PC-9 (cell line): Measurements from ENCODE around the gene UBE2U. TPM values are rescaled to one million over a fixed set of nuclear protein-coding genes. Genes with fewer than 3 reads are reported as not detected.

Experiments used
- BruUV-seq: library from RNA; stranded (reverse); fragments of 400-500 nt; replicated peaks from 2 replicates; lab custom pipeline; 2021; lab: Mats Ljungman, UMichigan
- CTCF ChIA-PET: fragments of 300-600 bp; sonication (Branson Sonifier 250); formaldehyde crosslinking; loops from one replicate; lab custom pipeline; 2022; ENCODE audit warnings: antibody characterized with exemption; lab: Charles Lee
- POLR2A ChIA-PET: fragments of 300-600 bp; sonication (Branson Sonifier 250); formaldehyde crosslinking; loops from one replicate; lab custom pipeline; 2022; ENCODE audit warnings: antibody characterized with exemption; ENCODE audit not compliant: unreplicated experiment; lab: Charles Lee
- DNase-seq, 2 experiments: peaks; one replicate each; pipeline versions ENCODE4 v3.0.0 to v3.0.0-alpha.2; 2015 to 2022; ENCODE audit warnings: mixed read lengths in 1 of 2
- H2AFZ ChIP-seq: fragments of 200-600 bp; sonication (generic); 2 replicates; pipeline ENCODE4 v1.8.1; 2017; ENCODE audit warnings: antibody characterized with exemption
- H3F3A ChIP-seq: fragments of 200-600 bp; sonication (generic); 2 replicates; pipeline ENCODE4 v1.8.1; 2017; ENCODE audit warnings: antibody characterized with exemption, mild to moderate bottlenecking, low read depth; ENCODE audit not compliant: insufficient read depth
- H3K27ac ChIP-seq: fragments of 200-600 bp; sonication (generic); 2 replicates; pipeline ENCODE4 v1.6.1; 2016; ENCODE audit warnings: mixed run types
- H3K27me3 ChIP-seq: fragments of 200-600 bp; sonication (generic); 2 replicates; pipeline ENCODE4 v1.6.1; 2016; ENCODE audit warnings: low read depth, mixed run types; ENCODE audit not compliant: insufficient read depth
- H3K36me3 ChIP-seq: fragments of 200-600 bp; sonication (generic); 2 replicates; pipeline ENCODE4 v1.6.1; 2016; ENCODE audit warnings: low read depth, mixed run types
- H3K4me1 ChIP-seq: fragments of 200-600 bp; sonication (generic); replicated peaks from 2 replicates; pipeline ENCODE4 v1.6.1; 2016; ENCODE audit warnings: mixed run types; ENCODE audit not compliant: insufficient read depth
- H3K4me2 ChIP-seq: fragments of 200-600 bp; sonication (generic); 2 replicates; pipeline ENCODE4 v1.6.1; 2017; ENCODE audit warnings: mixed run types
- H3K4me3 ChIP-seq: fragments of 200-600 bp; sonication (generic); 2 replicates; pipeline ENCODE4 v1.6.1; 2016; ENCODE audit warnings: mixed run types
- H3K79me2 ChIP-seq: fragments of 200-600 bp; sonication (generic); 2 replicates; pipeline ENCODE4 v1.6.1; 2017; ENCODE audit warnings: low read depth, mixed run types
- H3K9me2 ChIP-seq: fragments of 200-600 bp; sonication (generic); 2 replicates; pipeline ENCODE4 v1.8.1; 2017; ENCODE audit warnings: mild to moderate bottlenecking; ENCODE audit not compliant: insufficient read depth
- H3K9me3 ChIP-seq: fragments of 200-600 bp; sonication (generic); 2 replicates; pipeline ENCODE4 v1.8.1; 2016; ENCODE audit warnings: low read depth; ENCODE audit not compliant: insufficient read depth
- H4K20me1 ChIP-seq: fragments of 200-600 bp; sonication (generic); 2 replicates; pipeline ENCODE4 v1.8.1; 2017; ENCODE audit not compliant: insufficient read depth
- EZH2 ChIP-seq: fragments of 200-600 bp; sonication (generic); IDR thresholded peaks from 2 replicates; pipeline ENCODE4 v1.8.0; 2017; ENCODE audit warnings: antibody characterized with exemption, low read depth
- intact Hi-C: fragments of 100-400 bp; cut with micrococcal nuclease; formaldehyde crosslinking; loops from one replicate; pipeline ENCODE4 v1.10.0; 2022; ENCODE audit not compliant: unreplicated experiment
- total RNA-seq: library from RNA; stranded (reverse); gene quantifications from 2 replicates; pipeline ENCODE4 v1.2.3, GENCODE V29; 2021
- TF ChIP-seq, protein P1 (sequence below): fragments of 200-600 bp; sonication (generic); conservative IDR thresholded peaks from 2 replicates; pipeline ENCODE4 v1.6.1; 2017; ENCODE audit warnings: mixed run types, antibody characterized with exemption, mild to moderate bottlenecking, moderate library complexity

Gene UBE2U
- total RNA-seq, 1 experiment from 2014 or later, result not detected

DNA sequence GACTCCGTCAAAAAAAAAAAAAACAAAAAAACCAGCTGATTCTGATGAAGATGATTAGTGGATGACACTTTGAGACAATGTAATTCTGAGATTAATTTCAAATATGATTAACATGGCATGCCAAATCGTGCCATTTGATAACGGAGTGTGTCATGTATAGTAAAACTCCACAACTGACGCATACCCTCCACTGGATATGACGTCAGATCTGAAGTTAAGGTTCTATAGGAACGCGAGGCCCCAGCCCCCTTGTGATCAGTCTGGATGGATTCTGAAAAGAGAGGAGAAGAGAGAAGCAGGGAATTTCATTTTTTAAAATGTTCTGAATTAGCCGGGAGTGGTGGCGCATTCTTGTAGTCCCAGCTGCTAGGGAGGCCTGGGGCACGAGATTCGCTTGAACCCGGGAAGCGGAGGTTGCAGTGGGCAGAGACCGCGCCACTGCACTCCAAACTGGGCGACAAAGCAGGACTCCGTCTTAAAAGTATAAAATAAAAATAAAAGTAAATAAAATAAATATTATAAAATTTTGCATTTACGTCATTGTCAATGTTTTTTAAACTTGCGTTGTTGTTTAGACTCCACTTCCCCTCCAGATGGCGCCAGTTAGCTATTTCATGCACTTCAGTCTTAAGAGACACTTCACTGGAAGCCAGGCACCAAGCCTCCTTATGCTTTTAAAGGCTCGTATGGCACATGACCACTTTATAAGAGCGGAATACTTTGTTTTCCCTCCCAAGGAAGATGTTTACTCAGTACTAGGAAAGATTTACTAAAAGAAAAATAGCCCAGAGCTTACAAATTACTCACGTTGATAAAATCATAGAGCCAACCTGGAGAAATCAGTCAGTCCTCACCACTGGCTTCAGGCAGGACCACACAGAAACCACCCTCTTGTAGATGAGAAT, 65.5 kb downstream of the UBE2U start:
- Histone ChIP-seq H3K27ac (no peak overlapping the region), H3K4me3 (no peak overlapping the region), H2AFZ (no peak overlapping the region), H3K79me2 (no peaks in the 10 kb centered on the region), H3K9me3 (no peaks in the 10 kb centered on the region), H3K4me2 (peak overlapping the region; percentile 61), H3K9me2 (no peaks in the 10 kb centered on the region; the same call in 1 of the 2 replicates), H3K4me1 (0 out of 2 replicates have a peak, but pooled peaks cover 6% of the 10 kb centered on the region), H4K20me1 (no peaks in the 10 kb centered on the region), H3K36me3 (no peaks in the 10 kb centered on the region), H3F3A (no peaks in the 10 kb centered on the region), H3K27me3 (no peaks in the 10 kb centered on the region)
- TF ChIP-seq, protein P1, sequence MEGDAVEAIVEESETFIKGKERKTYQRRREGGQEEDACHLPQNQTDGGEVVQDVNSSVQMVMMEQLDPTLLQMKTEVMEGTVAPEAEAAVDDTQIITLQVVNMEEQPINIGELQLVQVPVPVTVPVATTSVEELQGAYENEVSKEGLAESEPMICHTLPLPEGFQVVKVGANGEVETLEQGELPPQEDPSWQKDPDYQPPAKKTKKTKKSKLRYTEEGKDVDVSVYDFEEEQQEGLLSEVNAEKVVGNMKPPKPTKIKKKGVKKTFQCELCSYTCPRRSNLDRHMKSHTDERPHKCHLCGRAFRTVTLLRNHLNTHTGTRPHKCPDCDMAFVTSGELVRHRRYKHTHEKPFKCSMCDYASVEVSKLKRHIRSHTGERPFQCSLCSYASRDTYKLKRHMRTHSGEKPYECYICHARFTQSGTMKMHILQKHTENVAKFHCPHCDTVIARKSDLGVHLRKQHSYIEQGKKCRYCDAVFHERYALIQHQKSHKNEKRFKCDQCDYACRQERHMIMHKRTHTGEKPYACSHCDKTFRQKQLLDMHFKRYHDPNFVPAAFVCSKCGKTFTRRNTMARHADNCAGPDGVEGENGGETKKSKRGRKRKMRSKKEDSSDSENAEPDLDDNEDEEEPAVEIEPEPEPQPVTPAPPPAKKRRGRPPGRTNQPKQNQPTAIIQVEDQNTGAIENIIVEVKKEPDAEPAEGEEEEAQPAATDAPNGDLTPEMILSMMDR, result peak; percentile 94
- TF ChIP-seq EZH2, result no peak
- intact Hi-C loops, result loop anchor here (1.0 to 10.0 kb wide), 7 partner anchors 73 to 766 kb away; no protein-coding TSS in a partner anchor
- ChIA-PET CTCF (interaction anchor here (0.6 kb wide), 1 partner anchor 431 kb away, joined by 9 read pairs; no protein-coding TSS in a partner anchor), POLR2A (interaction anchor here (0.7 kb wide), 1 partner anchor 131 kb away, joined by 4 read pairs; no protein-coding TSS in a partner anchor)
- no TSS peak for BruUV-seq
- peak; percentile 63 to 68 for DNase-seq

DNA sequence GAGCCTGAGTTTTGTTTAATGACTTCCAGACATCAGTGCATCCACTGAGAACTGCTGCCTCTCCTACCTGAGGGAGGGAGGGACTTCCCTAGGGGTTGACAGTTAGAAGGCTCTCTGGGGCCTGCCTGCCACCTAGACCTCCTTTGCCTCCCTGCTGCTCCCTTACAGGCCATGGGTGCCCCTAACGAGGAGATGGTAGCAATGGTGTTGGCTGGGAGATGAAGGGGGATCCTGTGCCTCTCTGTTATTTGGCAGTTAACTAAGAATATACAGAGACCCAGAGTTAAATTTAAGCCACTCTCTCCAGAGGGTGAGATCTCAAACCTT, 66.1 kb downstream of the UBE2U start:
- H2AFZ ChIP-seq, result no peak overlapping the region
- CTCF ChIA-PET, result no interaction called here
- peak overlapping the region; percentile 3; the same call in 1 of the 2 replicates for H3K4me2 ChIP-seq
- H3K27ac ChIP-seq, result no peak overlapping the region
- no peaks in the 10 kb centered on the region for H4K20me1 ChIP-seq
- 0 out of 2 replicates have a peak, but pooled peaks cover 6% of the 10 kb centered on the region for H3K4me1 ChIP-seq
- no peak for DNase-seq
- TF ChIP-seq EZH2, result no peak
- TF ChIP-seq, protein P1, result no peak
- no peaks in the 10 kb centered on the region for H3K27me3 ChIP-seq
- no peaks in the 10 kb centered on the region for H3K36me3 ChIP-seq
- H3K79me2 ChIP-seq, result no peaks in the 10 kb centered on the region
- H3K9me3 ChIP-seq, result no peaks in the 10 kb centered on the region
- no peaks in the 10 kb centered on the region for H3F3A ChIP-seq
- no TSS peak for BruUV-seq
- POLR2A ChIA-PET, result interaction anchor here (0.7 kb wide), 1 partner anchor 132 kb away, joined by 4 read pairs; no protein-coding TSS in a partner anchor
- no peak overlapping the region for H3K4me3 ChIP-seq
- intact Hi-C loops, result loop anchor here (1.0 to 10.0 kb wide), 7 partner anchors 73 to 765 kb away; no protein-coding TSS in a partner anchor
- no peaks in the 10 kb centered on the region; the same call in 1 of the 2 replicates for H3K9me2 ChIP-seq

DNA sequence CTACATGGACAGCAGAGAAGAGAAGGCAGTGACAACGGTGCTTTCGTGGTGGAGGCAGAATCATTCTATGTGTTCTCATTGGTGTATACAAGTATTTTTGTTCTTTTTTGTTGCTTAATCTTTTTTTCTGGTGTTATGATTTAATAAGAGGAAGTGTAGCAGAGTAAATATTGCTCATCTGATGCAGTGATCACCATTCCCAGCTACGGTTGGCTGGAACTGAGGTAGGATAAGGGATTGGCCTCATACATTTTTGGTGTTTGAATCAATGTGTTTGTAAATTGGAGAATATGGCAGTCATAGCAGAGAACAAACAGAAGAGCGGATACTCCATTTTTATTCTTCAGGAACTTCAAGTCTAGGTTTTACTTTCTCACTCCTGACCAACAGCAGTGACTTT, 76.6 kb downstream of the UBE2U start:
- H3K36me3 ChIP-seq, result no peaks in the 10 kb centered on the region
- peaks cover 9% of the 10 kb centered on the region; the same call in 1 of the 2 replicates for H3F3A ChIP-seq
- intact Hi-C loops, result no loop called here
- peak overlapping the region; percentile 9; the same call in 1 of the 2 replicates for H3K4me2 ChIP-seq
- H3K4me1 ChIP-seq, result peaks cover 35% of the 10 kb centered on the region
- 0 out of 2 replicates have a peak, but pooled peaks cover 5% of the 10 kb centered on the region for H3K9me3 ChIP-seq
- H3K4me3 ChIP-seq, result no peak overlapping the region
- H3K27me3 ChIP-seq, result no peaks in the 10 kb centered on the region
- 0 out of 2 replicates have a peak overlapping the region, but pooled peaks have one; percentile 29 for H2AFZ ChIP-seq
- POLR2A ChIA-PET, result no interaction called here
- no peaks in the 10 kb centered on the region for H3K79me2 ChIP-seq
- H4K20me1 ChIP-seq, result no peaks in the 10 kb centered on the region
- peak; percentile 9 to 77 for DNase-seq
- CTCF ChIA-PET, result no interaction called here
- peak overlapping the region; percentile 36 for H3K27ac ChIP-seq
- H3K9me2 ChIP-seq, result no peaks in the 10 kb centered on the region
- BruUV-seq, result no TSS peak
- TF ChIP-seq, protein P1, result no peak
- TF ChIP-seq EZH2, result no peak
